Dedifferentiated amniotic fluid mesenchymal stem cell (primary cell): ENCODE measurements around the gene ANKRD27.
"Not testable (repeated sequence)": the region's sequence is repeated elsewhere in the genome, so short reads cannot be mapped to it uniquely, and the experiment has no call there.

ENCODE experiments used
- DNase-seq: peaks from one replicate; pipeline ENCODE4 v3.0.0-alpha.2; 2016; ENCODE audit errors: extremely low spot score

Gene ANKRD27

GRCh38 chr19:32688311-32688710 is 13.3 kb upstream of the ANKRD27 start:
- no peak for DNase-seq

DNA sequence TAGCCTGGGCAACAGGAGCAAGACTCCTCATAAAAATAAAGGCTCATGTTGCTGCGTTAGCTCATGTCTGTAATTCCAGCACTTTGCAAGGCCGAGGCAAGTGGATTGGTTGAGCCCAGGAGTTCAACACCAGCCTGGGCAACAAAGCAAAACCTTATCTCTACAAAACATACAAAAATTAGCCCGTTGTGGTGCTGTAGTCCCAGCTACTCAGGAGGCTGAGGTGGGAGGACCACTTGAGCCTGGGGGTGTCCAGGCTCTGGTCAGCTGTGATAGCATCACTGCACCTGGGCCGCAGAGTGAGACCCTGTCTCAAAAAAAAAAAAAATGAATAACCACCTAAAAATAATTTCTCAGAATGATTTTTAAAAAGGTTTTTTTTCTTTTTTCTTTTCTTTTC is 12.7 kb upstream of the ANKRD27 start:
- DNase-seq: no peak

DNA sequence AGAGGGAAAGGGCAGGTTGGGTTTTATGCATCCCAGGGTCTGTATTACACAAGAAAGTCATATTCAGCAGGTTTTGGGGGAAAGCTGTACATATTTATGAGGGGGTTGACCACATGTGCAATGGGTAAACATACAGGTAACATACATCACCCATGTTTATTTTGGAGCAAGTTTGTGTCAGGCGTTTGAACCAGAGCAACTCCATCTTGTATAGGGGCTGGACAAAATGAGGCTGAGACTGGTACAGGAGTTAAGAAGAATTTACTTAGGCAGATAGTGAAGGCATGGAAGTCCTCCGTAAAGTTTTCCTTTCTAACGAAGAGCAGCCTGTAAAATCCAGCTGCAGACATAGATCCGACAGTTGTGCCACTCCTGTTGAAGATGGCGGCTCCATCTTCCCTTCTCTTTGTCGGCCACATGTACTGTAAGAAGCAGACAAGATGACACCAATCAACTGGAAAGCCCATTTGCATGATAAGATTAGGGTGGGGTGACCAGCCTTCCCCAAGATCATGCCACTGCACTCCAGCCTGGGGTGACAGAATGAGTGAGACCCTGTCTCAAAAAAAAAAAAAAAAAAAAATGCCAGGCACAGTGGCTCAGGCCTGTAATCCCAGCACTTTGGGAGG is 12.0 kb upstream of the ANKRD27 start:
- no peak for DNase-seq

DNA sequence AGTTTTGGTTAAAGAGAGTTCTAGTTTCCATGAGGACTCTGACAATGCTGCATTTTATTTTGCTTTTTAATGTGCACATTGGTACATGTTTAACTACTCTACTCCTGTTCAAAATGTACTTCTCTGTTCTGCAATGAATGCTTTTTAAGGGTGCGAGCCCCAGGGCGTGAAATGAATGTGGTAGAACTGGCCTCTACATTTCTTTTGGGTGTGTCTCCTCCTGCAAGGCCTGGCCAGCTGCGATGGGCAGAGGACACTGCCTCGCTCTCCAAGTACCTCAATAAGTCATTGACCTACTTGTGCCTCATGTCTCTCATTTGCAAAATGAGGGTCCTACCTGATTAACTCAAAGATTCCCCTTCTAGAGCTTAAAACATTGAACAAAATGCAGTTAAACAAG is 7.3 kb upstream of the ANKRD27 start:
- DNase-seq: no peak

GRCh38 chr19:32680986-32681385 is 6.0 kb upstream of the ANKRD27 start:
- DNase-seq: no peak

DNA sequence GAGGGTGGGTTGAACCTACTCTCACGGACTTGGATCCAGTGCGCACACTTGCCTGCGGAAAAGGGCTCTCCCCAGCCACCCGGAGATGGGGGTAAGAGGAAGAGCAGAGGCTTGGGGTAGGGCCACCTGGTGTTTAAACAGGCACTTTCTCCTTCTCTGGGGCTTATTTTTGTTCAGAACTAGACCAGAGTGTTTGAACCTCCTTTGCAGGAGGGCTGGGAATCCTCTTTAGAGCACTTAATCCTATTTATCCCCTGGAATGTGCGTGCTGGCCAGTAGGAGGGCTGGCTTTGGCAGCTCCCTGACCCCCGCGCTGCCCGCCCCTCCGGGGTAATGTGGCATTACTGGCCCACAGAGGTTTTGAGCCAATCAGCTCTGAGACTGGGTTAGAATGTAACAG is 2.7 kb upstream of the ANKRD27 start:
- DNase-seq: no peak

DNA sequence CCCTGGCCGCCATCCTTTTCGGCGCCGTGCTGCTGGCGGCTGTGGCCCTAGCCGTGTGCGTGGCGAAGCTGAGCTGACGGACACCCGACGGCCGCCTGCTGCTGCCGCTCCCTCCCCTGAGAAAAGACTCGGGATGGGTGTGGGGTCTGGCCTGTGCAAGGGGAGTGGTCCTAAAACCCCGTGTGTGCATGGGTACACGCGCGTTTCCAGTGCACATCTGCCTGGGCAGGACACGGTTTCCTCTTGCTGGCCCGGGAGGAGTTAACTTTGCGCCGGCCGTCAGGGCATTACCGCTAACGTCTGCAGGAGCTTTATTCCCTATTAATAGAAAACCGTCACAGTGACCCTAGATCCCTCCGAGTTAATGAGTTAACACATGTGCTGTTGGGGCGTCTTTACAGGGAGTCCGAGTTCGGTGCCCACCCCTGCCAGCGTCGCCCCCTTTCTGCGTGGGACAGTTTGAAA is 1.9 kb upstream of the ANKRD27 start:
- no peak for DNase-seq

DNA sequence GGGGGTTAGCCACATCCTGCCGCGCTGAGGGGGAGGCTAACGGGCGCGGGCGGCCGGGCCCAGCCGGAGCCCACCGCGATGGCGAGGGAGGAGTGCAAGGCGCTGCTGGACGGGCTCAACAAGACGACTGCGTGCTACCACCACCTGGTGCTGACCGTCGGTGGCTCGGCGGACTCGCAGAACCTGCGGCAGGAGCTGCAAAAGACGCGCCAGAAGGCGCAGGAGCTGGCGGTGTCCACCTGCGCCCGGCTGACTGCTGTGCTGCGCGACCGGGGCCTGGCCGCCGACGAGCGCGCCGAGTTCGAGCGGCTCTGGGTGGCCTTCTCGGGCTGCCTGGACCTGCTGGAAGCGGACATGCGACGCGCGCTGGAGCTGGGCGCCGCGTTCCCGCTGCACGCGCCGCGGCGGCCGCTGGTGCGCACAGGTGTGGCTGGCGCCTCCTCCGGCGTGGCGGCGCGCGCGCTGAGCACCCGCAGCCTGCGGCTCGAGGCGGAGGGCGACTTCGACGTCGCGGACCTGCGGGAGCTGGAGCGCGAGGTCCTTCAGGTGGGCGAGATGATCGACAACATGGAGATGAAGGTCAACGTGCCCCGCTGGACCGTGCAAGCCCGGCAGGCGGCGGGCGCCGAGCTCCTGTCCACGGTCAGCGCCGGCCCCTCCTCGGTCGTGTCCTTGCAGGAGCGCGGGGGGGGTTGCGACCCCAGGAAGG is 1.4 kb upstream of the ANKRD27 start:
- no peak for DNase-seq

DNA sequence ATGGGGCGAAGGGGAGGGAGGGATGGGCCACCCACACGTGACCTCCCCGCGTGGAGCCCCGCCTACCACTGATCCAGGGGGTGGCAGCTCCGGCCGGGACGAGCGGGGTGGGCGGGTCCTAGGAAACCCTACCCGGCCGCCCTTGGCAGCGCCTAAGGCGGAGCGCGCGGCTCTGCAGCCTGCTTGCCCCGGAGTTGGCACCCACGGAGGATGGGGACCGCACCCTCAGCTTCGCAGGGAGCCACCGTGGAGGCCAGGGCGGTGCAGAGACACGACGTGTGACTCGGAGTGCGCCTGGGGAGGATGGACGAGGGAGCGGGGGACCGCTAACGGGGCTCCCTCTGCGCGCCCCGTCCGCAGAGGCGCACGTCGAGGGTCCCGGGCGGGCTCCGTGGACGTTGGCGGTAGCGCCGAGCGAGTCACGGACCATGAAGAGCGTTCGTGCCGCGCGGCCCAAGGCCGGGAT is 773 bp upstream of the ANKRD27 start, which contains the start of gene RGS9BP:
RGS9BP (plus strand) TSS at position 129 of the 466 bp plus-strand sequence. CDS start 416 bp downstream, outside the sequence.
- peak; percentile 32 for DNase-seq

GRCh38 chr19:32674153-32674930 is 638 bp downstream of the ANKRD27 start:
- no peak for DNase-seq

- no peak for DNase-seq
Observed at GRCh38 chr19:32673573-32673972, 1.4 kb downstream of the ANKRD27 start.

- DNase-seq: no peak
Observed at GRCh38 chr19:32672841-32673240, 2.1 kb downstream of the ANKRD27 start.

DNA sequence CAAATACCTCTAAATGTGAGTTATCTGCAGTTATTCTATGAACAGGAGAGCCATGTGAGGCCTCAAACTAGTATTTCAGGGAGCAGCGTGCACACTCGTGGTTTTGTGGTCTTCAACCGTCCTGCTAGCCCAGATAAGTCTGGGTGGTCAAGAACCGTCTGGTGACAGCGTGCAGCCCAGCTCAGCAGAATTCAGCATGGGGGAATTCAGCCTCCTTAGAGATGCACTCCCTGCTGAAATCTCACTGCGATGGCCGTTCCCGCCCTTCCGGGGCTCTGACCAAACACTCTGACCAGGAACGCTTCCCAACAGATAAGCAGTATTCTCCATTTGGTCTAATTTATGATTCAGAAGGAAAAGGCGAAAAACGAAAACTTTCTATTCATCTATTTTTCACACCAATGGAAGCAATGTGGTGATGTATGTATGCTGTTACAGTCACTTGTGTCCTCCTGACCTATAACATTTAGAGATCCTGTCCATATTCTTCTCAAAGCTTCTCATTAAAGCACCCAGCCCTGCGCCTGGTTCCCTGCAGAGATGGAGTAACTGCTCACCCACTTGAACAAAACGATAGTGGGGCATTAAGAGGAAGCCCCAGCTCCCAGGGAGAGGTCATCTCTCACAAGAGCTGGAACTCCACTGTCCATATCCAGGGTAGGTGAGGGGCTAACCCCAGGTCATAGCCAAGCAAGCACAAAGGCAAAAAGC is 2.9 kb downstream of the ANKRD27 start:
- DNase-seq: no peak

DNA sequence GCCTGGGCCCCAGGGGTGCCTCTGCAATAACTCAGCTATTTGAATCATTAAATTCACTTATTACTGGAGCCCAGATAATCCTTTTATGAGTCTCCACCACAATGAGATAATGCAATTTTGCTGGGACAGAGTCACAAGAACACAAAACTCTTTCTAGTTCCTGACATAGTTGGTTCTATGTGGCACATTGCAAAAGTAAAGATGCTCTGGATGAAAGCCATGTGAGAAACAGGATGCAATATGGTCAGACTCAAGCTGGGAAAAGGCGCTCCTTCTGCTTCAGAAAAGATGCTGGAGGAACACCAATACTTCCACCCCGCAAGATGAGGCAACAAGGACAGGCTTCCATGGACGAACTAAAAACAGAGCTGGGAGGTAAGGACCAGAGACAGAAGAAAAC is 5.7 kb downstream of the ANKRD27 start:
- DNase-seq: no peak

GRCh38 chr19:32666084-32666483 is 8.9 kb downstream of the ANKRD27 start:
- DNase-seq: no peak

- DNase-seq: no peak
Observed at GRCh38 chr19:32662186-32662585, 12.8 kb downstream of the ANKRD27 start.

DNA sequence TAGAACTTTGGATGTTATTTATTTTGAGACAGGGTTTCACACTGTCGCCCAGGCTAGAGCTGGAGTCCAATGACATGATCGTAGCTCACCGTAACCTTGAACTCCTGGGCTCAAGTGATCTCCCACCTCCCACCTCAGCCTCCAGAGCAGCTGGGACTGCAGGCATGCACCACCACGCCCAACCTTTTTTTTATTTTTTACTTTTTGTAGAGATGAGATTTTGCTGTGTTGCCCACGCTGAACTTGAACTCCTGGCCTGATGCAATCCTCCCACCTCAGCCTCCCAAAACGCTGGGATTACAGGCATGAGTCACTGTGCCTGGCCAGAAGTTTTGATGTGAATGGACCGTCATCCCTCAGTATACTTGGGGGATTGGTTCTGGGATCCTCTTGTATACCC is 13.7 kb downstream of the ANKRD27 start:
- DNase-seq: no peak

GRCh38 chr19:32658527-32658926 is 16.5 kb downstream of the ANKRD27 start:
- no peak for DNase-seq

DNA sequence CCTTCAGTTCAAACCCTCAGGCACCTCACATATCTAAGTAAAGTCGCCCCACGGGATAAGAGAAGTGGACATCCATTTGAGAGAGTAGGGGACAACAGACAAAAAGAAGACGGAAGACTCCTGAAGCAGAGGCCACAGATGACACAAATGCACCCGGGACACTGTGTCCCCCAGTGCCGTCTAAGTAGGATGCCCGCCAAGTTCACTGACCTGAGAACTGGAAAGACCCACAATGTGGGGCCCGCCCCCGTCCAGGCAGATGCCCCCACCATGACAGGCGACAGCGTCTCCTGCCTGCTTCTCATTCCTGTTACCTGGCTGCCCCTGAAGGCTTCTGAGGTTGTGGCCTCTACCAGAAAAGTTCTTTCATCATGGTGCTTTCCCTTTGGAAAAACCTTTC is 16.9 kb downstream of the ANKRD27 start:
- DNase-seq: no peak

GRCh38 chr19:32656379-32656778 is 18.6 kb downstream of the ANKRD27 start:
- not testable (repeated sequence) for DNase-seq

- DNase-seq: no peak
Observed at GRCh38 chr19:32653599-32653915, 21.4 kb downstream of the ANKRD27 start.
